ENCODE measurements around the gene CAPN2.

DNA sequence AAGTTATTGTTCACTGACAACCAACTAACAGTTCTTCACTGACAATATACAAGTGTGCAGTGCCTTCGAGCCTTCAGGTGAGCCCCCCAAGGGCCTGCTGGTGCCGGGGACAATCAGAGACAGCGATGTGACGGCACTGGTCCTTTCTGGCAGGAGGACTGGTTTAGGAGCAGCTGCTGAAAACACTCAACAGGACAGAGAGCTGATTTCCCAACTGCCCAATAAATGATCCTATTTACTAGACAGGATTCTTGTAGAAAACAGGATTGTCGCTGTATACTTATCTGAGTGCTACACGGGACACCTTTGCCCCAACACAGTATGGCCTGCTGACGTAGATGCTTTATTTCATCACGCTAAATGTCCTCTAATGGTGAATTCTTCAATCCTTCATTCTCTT is 68.0 kb downstream of the CAPN2 start:
- TF ChIP-seq, protein P1, sequence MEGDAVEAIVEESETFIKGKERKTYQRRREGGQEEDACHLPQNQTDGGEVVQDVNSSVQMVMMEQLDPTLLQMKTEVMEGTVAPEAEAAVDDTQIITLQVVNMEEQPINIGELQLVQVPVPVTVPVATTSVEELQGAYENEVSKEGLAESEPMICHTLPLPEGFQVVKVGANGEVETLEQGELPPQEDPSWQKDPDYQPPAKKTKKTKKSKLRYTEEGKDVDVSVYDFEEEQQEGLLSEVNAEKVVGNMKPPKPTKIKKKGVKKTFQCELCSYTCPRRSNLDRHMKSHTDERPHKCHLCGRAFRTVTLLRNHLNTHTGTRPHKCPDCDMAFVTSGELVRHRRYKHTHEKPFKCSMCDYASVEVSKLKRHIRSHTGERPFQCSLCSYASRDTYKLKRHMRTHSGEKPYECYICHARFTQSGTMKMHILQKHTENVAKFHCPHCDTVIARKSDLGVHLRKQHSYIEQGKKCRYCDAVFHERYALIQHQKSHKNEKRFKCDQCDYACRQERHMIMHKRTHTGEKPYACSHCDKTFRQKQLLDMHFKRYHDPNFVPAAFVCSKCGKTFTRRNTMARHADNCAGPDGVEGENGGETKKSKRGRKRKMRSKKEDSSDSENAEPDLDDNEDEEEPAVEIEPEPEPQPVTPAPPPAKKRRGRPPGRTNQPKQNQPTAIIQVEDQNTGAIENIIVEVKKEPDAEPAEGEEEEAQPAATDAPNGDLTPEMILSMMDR (IDR thresholded peaks at IDR 0.05; ENCODE audit: insufficient read depth, low read depth, low read length) = no peak
- no peak for TF ChIP-seq EZH2 (IDR thresholded peaks at IDR 0.05; ENCODE audit: insufficient read depth, low read length)

All from astrocyte (in vitro differentiated cells and primary cell).